HEK293T (cell line): ENCODE results near the gene CYS1.

Experiments
- ARNT ChIP-seq: fragments of 450-650 bp; IDR thresholded peaks from 2 replicates; pipeline ENCODE4 v1.6.1; 2017; ENCODE audit warnings: mild to moderate bottlenecking
- BHLHE40 ChIP-seq: fragments of 450-650 bp; IDR thresholded peaks from 2 replicates; pipeline ENCODE4 v1.6.1; 2016; ENCODE audit warnings: mild to moderate bottlenecking, moderate library complexity, borderline replicate concordance
- CTBP1 ChIP-seq: fragments of 450-650 bp; IDR thresholded peaks from 2 replicates; pipeline ENCODE4 v1.6.1; 2016; ENCODE audit warnings: borderline replicate concordance
- FOXA1 ChIP-seq: fragments of 450-650 bp; IDR thresholded peaks from 2 replicates; pipeline ENCODE4 v1.6.1; 2016; ENCODE audit warnings: mild to moderate bottlenecking
- FOXK2 ChIP-seq: fragments of 450-650 bp; IDR thresholded peaks from 2 replicates; pipeline ENCODE4 v1.6.1; 2016; ENCODE audit warnings: mild to moderate bottlenecking
- FOXM1 ChIP-seq: fragments of 450-650 bp; IDR thresholded peaks from 2 replicates; pipeline ENCODE4 v1.6.1; 2017; ENCODE audit warnings: mild to moderate bottlenecking, borderline replicate concordance
- SP1 ChIP-seq: fragments of 450-650 bp; IDR thresholded peaks from 2 replicates; pipeline ENCODE4 v1.6.1; 2017
- SUZ12 ChIP-seq: fragments of 450-650 bp; IDR thresholded peaks from 2 replicates; pipeline ENCODE4 v1.6.1; 2016; ENCODE audit warnings: mild to moderate bottlenecking

DNA sequence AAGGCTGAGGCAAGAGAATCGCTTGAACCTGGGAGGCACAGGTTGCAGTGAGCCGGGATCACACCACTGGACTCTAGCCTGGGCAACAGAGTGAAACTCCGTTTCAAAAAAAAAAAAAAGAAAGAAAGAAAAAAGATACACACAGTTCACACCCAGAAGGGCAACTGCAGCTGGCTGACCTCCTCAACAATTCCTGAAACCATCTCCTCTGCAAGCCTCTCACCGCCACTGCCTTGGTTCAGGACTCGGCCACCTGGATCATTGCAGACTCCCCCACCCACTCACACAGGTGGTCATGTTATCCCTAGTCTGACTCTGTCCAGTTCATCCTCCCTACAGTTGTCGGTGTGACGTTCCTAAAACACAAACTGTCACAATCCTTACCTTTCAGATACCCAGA lies 2.2 kb downstream of the CYS1 start:
- no peak for TF ChIP-seq SUZ12
- no peak for TF ChIP-seq SP1
- TF ChIP-seq ARNT: no peak
- TF ChIP-seq CTBP1: no peak
- no peak for TF ChIP-seq FOXM1
- TF ChIP-seq BHLHE40: no peak
- TF ChIP-seq FOXA1: no peak
- no peak for TF ChIP-seq FOXK2
